ENCODE results near the gene CCDC93.

GRCh38 chr2:118044854-118045253 is 31.0 kb upstream of the CCDC93 start:
- TF ChIP-seq CTCF (IDR thresholded peaks at IDR 0.05; ENCODE audit: low read depth, low read length) (no peak), EZH2phosphoT487 (IDR thresholded peaks at IDR 0.05; ENCODE audit: low read depth) (no peak)

Data from OCI-LY3 (cell line).